Activated naive CD8-positive, alpha-beta T cell treated with anti-CD3 and anti-CD28 coated beads for 36 hours (primary cell): Measurements from ENCODE around the gene AUH. TPM values are rescaled to one million over a fixed set of nuclear protein-coding genes. Genes with fewer than 3 reads are reported as not detected.

Experiments
- DNase-seq: peaks from one replicate; pipeline ENCODE4 v3.0.0; 2021
- H3K27ac Mint-ChIP-seq: one replicate; pipeline ENCODE4 v1.8.0; 2022; ENCODE audit warnings: mild to moderate bottlenecking, moderate library complexity, mixed read lengths
- H3K27me3 Mint-ChIP-seq: one replicate; pipeline ENCODE4 v1.8.0; 2022; ENCODE audit warnings: mild to moderate bottlenecking, mixed read lengths
- H3K36me3 Mint-ChIP-seq: one replicate; pipeline ENCODE4 v1.8.0; 2021; ENCODE audit warnings: mild to moderate bottlenecking, mixed read lengths
- H3K4me1 Mint-ChIP-seq: one replicate; pipeline ENCODE4 v1.8.0; 2021; ENCODE audit warnings: mixed read lengths
- H3K4me3 Mint-ChIP-seq: one replicate; pipeline ENCODE4 v1.8.0; 2022; ENCODE audit warnings: mild to moderate bottlenecking, moderate library complexity, mixed read lengths
- H3K9me3 Mint-ChIP-seq: one replicate; pipeline ENCODE4 v1.8.0; 2022; ENCODE audit warnings: mixed read lengths
- total RNA-seq, 2 experiments: library from RNA; stranded (reverse); gene quantifications; one replicate each; pipeline ENCODE4 v1.2.3, GENCODE V29; 2021

The AUH gene
- total RNA-seq, 2 experiments from 2014 or later = 12.4 to 13.2 TPM

GRCh38 chr9:91360551-91361290 is 997 bp downstream of the AUH start:
- Mint-ChIP-seq H3K9me3 (peaks cover 1% of the 10 kb centered on the region), H3K4me1 (peaks cover 43% of the 10 kb centered on the region), H3K27me3 (no peaks in the 10 kb centered on the region), H3K4me3 (peak overlapping the region; percentile 93), H3K27ac (peak overlapping the region; percentile 89), H3K36me3 (peaks cover 8% of the 10 kb centered on the region)
- DNase-seq = no peak

GRCh38 chr9:91359734-91360470 is 1.8 kb downstream of the AUH start:
- H3K36me3 Mint-ChIP-seq = peaks cover 8% of the 10 kb centered on the region
- DNase-seq = no peak
- H3K9me3 Mint-ChIP-seq = peaks cover under 1% of the 10 kb centered on the region
- H3K4me1 Mint-ChIP-seq = peaks cover 43% of the 10 kb centered on the region
- H3K27me3 Mint-ChIP-seq = no peaks in the 10 kb centered on the region
- H3K4me3 Mint-ChIP-seq = peak overlapping the region; percentile 93
- H3K27ac Mint-ChIP-seq = no peak overlapping the region

- Mint-ChIP-seq H3K36me3 (peaks cover 12% of the 10 kb centered on the region), H3K27ac (peak overlapping the region; percentile 61), H3K9me3 (no peaks in the 10 kb centered on the region), H3K4me1 (peaks cover 43% of the 10 kb centered on the region), H3K27me3 (no peaks in the 10 kb centered on the region), H3K4me3 (peak overlapping the region; percentile 93)
- DNase-seq = no peak
These were observed 2.6 kb downstream of the AUH start for GRCh38 chr9:91359083-91359482.

GRCh38 chr9:91354881-91355280 is 6.8 kb downstream of the AUH start:
- Mint-ChIP-seq H3K4me1 (peaks cover 33% of the 10 kb centered on the region), H3K4me3 (no peak overlapping the region), H3K27ac (no peak overlapping the region), H3K36me3 (peaks cover 11% of the 10 kb centered on the region), H3K27me3 (no peaks in the 10 kb centered on the region), H3K9me3 (no peaks in the 10 kb centered on the region)
- DNase-seq = no peak

- no peaks in the 10 kb centered on the region for H3K9me3 Mint-ChIP-seq
- H3K27me3 Mint-ChIP-seq = no peaks in the 10 kb centered on the region
- H3K4me1 Mint-ChIP-seq = peaks cover 29% of the 10 kb centered on the region
- H3K36me3 Mint-ChIP-seq = peaks cover 20% of the 10 kb centered on the region
- H3K27ac Mint-ChIP-seq = peak overlapping the region; percentile 21
- DNase-seq = no peak
- no peak overlapping the region for H3K4me3 Mint-ChIP-seq
These were observed 12.6 kb downstream of the AUH start for GRCh38 chr9:91349115-91349555.

GRCh38 chr9:91348191-91348807 is 13.4 kb downstream of the AUH start:
- Mint-ChIP-seq H3K9me3 (no peaks in the 10 kb centered on the region), H3K27me3 (no peaks in the 10 kb centered on the region), H3K36me3 (peaks cover 23% of the 10 kb centered on the region), H3K4me3 (no peak overlapping the region), H3K4me1 (peaks cover 30% of the 10 kb centered on the region), H3K27ac (peak overlapping the region; percentile 20)
- no peak for DNase-seq

- no peak for DNase-seq
- peaks cover 30% of the 10 kb centered on the region for H3K4me1 Mint-ChIP-seq
- no peaks in the 10 kb centered on the region for H3K27me3 Mint-ChIP-seq
- peaks cover 32% of the 10 kb centered on the region for H3K36me3 Mint-ChIP-seq
- H3K27ac Mint-ChIP-seq = no peak overlapping the region
- H3K9me3 Mint-ChIP-seq = no peaks in the 10 kb centered on the region
- H3K4me3 Mint-ChIP-seq = no peak overlapping the region
These were observed 14.3 kb downstream of the AUH start for GRCh38 chr9:91347377-91347776.

- H3K9me3 Mint-ChIP-seq = no peaks in the 10 kb centered on the region
- peaks cover 31% of the 10 kb centered on the region for H3K4me1 Mint-ChIP-seq
- H3K4me3 Mint-ChIP-seq = no peak overlapping the region
- no peak for DNase-seq
- no peaks in the 10 kb centered on the region for H3K27me3 Mint-ChIP-seq
- peaks cover 37% of the 10 kb centered on the region for H3K36me3 Mint-ChIP-seq
- H3K27ac Mint-ChIP-seq = peak overlapping the region; percentile 41
These were observed 15.1 kb downstream of the AUH start for GRCh38 chr9:91346644-91347043.

- peaks cover 37% of the 10 kb centered on the region for H3K4me1 Mint-ChIP-seq
- no peaks in the 10 kb centered on the region for H3K27me3 Mint-ChIP-seq
- H3K36me3 Mint-ChIP-seq = peaks cover 44% of the 10 kb centered on the region
- no peaks in the 10 kb centered on the region for H3K9me3 Mint-ChIP-seq
- no peak overlapping the region for H3K27ac Mint-ChIP-seq
- no peak overlapping the region for H3K4me3 Mint-ChIP-seq
- no peak for DNase-seq
These were observed 15.7 kb downstream of the AUH start for GRCh38 chr9:91345978-91346377.

- Mint-ChIP-seq H3K27me3 (no peaks in the 10 kb centered on the region), H3K4me1 (peaks cover 19% of the 10 kb centered on the region), H3K9me3 (no peaks in the 10 kb centered on the region), H3K4me3 (no peak overlapping the region), H3K36me3 (peaks cover 54% of the 10 kb centered on the region), H3K27ac (no peak overlapping the region)
- no peak for DNase-seq
These were observed 19.1 kb downstream of the AUH start for GRCh38 chr9:91342575-91342974.

- Mint-ChIP-seq H3K9me3 (no peaks in the 10 kb centered on the region), H3K4me3 (no peak overlapping the region), H3K36me3 (peaks cover 56% of the 10 kb centered on the region), H3K27me3 (no peaks in the 10 kb centered on the region), H3K27ac (no peak overlapping the region), H3K4me1 (peaks cover 19% of the 10 kb centered on the region)
- DNase-seq = no peak
These were observed 20.0 kb downstream of the AUH start for GRCh38 chr9:91341749-91342148.

GRCh38 chr9:91341258-91341746 is 20.4 kb downstream of the AUH start:
- peaks cover 15% of the 10 kb centered on the region for H3K4me1 Mint-ChIP-seq
- peaks cover 53% of the 10 kb centered on the region for H3K36me3 Mint-ChIP-seq
- H3K27ac Mint-ChIP-seq = no peak overlapping the region
- H3K9me3 Mint-ChIP-seq = no peaks in the 10 kb centered on the region
- no peaks in the 10 kb centered on the region for H3K27me3 Mint-ChIP-seq
- no peak for DNase-seq
- H3K4me3 Mint-ChIP-seq = no peak overlapping the region

- Mint-ChIP-seq H3K4me3 (no peak overlapping the region), H3K27me3 (no peaks in the 10 kb centered on the region), H3K4me1 (peaks cover 14% of the 10 kb centered on the region), H3K9me3 (no peaks in the 10 kb centered on the region), H3K36me3 (peaks cover 53% of the 10 kb centered on the region), H3K27ac (no peak overlapping the region)
- DNase-seq = no peak
These were observed 21.2 kb downstream of the AUH start for GRCh38 chr9:91340395-91340967.

GRCh38 chr9:91338681-91339080 is 23.0 kb downstream of the AUH start:
- Mint-ChIP-seq H3K27ac (no peak overlapping the region), H3K36me3 (peaks cover 47% of the 10 kb centered on the region), H3K4me1 (peaks cover 14% of the 10 kb centered on the region), H3K9me3 (no peaks in the 10 kb centered on the region), H3K27me3 (no peaks in the 10 kb centered on the region), H3K4me3 (no peak overlapping the region)
- no peak for DNase-seq

GRCh38 chr9:91336786-91337185 is 24.9 kb downstream of the AUH start:
- Mint-ChIP-seq H3K27ac (no peak overlapping the region), H3K4me3 (no peak overlapping the region)

More at GRCh38 chr9:91336786-91337185, 24.9 kb downstream of the AUH start:
- peaks cover 41% of the 10 kb centered on the region for H3K36me3 Mint-ChIP-seq
- no peaks in the 10 kb centered on the region for H3K27me3 Mint-ChIP-seq
- no peak for DNase-seq
- no peaks in the 10 kb centered on the region for H3K9me3 Mint-ChIP-seq
- peaks cover 18% of the 10 kb centered on the region for H3K4me1 Mint-ChIP-seq
